Omental fat pad (tissue), 4 donors: Measurements from ENCODE around the gene MIA. TPM values are rescaled to one million over a fixed set of nuclear protein-coding genes. Genes with fewer than 3 reads are reported as not detected.
A peak's percentile ranks its signal among the peaks of the same experiment; 100 is the strongest.

ENCODE experiments used
- ATAC-seq: fragments of 150-250 bp; one replicate; pipeline ENCODE4 v1.9.1; 2016; ENCODE audit warnings: mild to moderate bottlenecking, moderate library complexity; ENCODE audit not compliant: low FRiP score
- DNase-seq: peaks from one replicate; pipeline ENCODE4 v3.0.0-alpha.2; 2019; ENCODE audit warnings: low spot score
- CTCF ChIP-seq, 3 donors: fragments of 450-650 bp; IDR thresholded peaks; one replicate each; pipeline ENCODE4 v1.5.1; 2016 to 2017; ENCODE audit warnings: antibody characterized with exemption in 3 of 3, mild to moderate bottlenecking in 3 of 3, moderate library complexity in 2 of 3
- total RNA-seq, 4 donors: library from RNA; depleted of rRNA; stranded (reverse); fragments of >200 nt; gene quantifications; one replicate each; pipeline ENCODE4 v1.1.0, GENCODE V29; 2016

MIA gene
- total RNA-seq, 4 donors from 2014 or later = not detected

GRCh38 chr19:40791996-40792395, 16.7 kb downstream of the MIA start:
- DNase-seq = no peak
- no peak for TF ChIP-seq CTCF (IDR thresholded peaks at IDR 0.05)
- no peak for ATAC-seq

GRCh38 chr19:40797166-40797962, 22.0 kb downstream of the MIA start:
- DNase-seq (no peak), ATAC-seq (no peak)
- TF ChIP-seq CTCF (IDR thresholded peaks at IDR 0.05) = no peak

GRCh38 chr19:40797963-40798682, 22.8 kb downstream of the MIA start:
- no peak for TF ChIP-seq CTCF (IDR thresholded peaks at IDR 0.05)
- ATAC-seq = peak; percentile 32

GRCh38 chr19:40798683-40799557, 23.6 kb downstream of the MIA start, which contains the start of gene EGLN2:
Gene EGLN2 (plus strand): TSS chr19:40799191. CDS start chr19:40800573, 1,382 bp downstream.
- TF ChIP-seq CTCF (IDR thresholded peaks at IDR 0.05) = no peak
- ATAC-seq (peak; percentile 91), DNase-seq (peak; percentile 100)

More at GRCh38 chr19:40797963-40798682, 22.8 kb downstream of the MIA start:
- DNase-seq = no peak

GRCh38 chr19:40799558-40800338, 24.4 kb downstream of the MIA start:
- ATAC-seq (peak; percentile 12), DNase-seq (no peak)
- no peak for TF ChIP-seq CTCF (IDR thresholded peaks at IDR 0.05)
